ENCODE measurements around the gene AHDC1. TPM values are rescaled to one million over a fixed set of nuclear protein-coding genes. Genes with fewer than 3 reads are reported as not detected.

The AHDC1 gene
- total RNA-seq, 1 donor from 2014 or later = 50.1 TPM

GRCh38 chr1:27615346-27616192, 11.6 kb upstream of the AHDC1 start:
- Mint-ChIP-seq H3K36me3 (ENCODE audit: low read depth) (no peaks in the 10 kb centered on the region), H3K9me3 (no peaks in the 10 kb centered on the region), H3K4me1 (peaks cover 29% of the 10 kb centered on the region), H3K4me3 (peak overlapping the region; percentile 64), H3K27ac (ENCODE audit: unreplicated experiment) (no peak overlapping the region), H3K27me3 (ENCODE audit: low read depth) (peaks cover 4% of the 10 kb centered on the region)
- DNase-seq (ENCODE audit: low read depth, low spot score) = no peak
- no peak for TF ChIP-seq CTCF (conservative IDR thresholded peaks at IDR 0.05)

GRCh38 chr1:27614625-27615344, 10.8 kb upstream of the AHDC1 start:
- H3K9me3 Mint-ChIP-seq = no peaks in the 10 kb centered on the region
- peaks cover 4% of the 10 kb centered on the region for H3K27me3 Mint-ChIP-seq (ENCODE audit: low read depth)
- no peak for DNase-seq (ENCODE audit: low read depth, low spot score)
- H3K36me3 Mint-ChIP-seq (ENCODE audit: low read depth) = no peaks in the 10 kb centered on the region
- peaks cover 29% of the 10 kb centered on the region for H3K4me1 Mint-ChIP-seq
- peak overlapping the region; percentile 64 for H3K4me3 Mint-ChIP-seq
- TF ChIP-seq CTCF (conservative IDR thresholded peaks at IDR 0.05) = no peak
- no peak overlapping the region for H3K27ac Mint-ChIP-seq (ENCODE audit: unreplicated experiment)

- TF ChIP-seq CTCF (conservative IDR thresholded peaks at IDR 0.05) = no peak
- peaks cover 4% of the 10 kb centered on the region for H3K27me3 Mint-ChIP-seq (ENCODE audit: low read depth)
- no peak for DNase-seq (ENCODE audit: low read depth, low spot score)
- peak overlapping the region; percentile 52 for H3K4me3 Mint-ChIP-seq
- H3K36me3 Mint-ChIP-seq (ENCODE audit: low read depth) = no peaks in the 10 kb centered on the region
- peaks cover 29% of the 10 kb centered on the region for H3K4me1 Mint-ChIP-seq
- H3K9me3 Mint-ChIP-seq = no peaks in the 10 kb centered on the region
- no peak overlapping the region for H3K27ac Mint-ChIP-seq (ENCODE audit: unreplicated experiment)
Measured at GRCh38 chr1:27614043-27614624, 10.2 kb upstream of the AHDC1 start.

GRCh38 chr1:27612718-27613117, 8.8 kb upstream of the AHDC1 start:
- no peak for DNase-seq (ENCODE audit: low read depth, low spot score)
- H3K36me3 Mint-ChIP-seq (ENCODE audit: low read depth) = no peaks in the 10 kb centered on the region
- H3K4me1 Mint-ChIP-seq = peaks cover 23% of the 10 kb centered on the region
- H3K4me3 Mint-ChIP-seq = no peak overlapping the region
- no peak overlapping the region for H3K27ac Mint-ChIP-seq (ENCODE audit: unreplicated experiment)
- H3K9me3 Mint-ChIP-seq = no peaks in the 10 kb centered on the region
- TF ChIP-seq CTCF (conservative IDR thresholded peaks at IDR 0.05) = no peak
- H3K27me3 Mint-ChIP-seq (ENCODE audit: low read depth) = peaks cover 4% of the 10 kb centered on the region

- Mint-ChIP-seq H3K9me3 (no peaks in the 10 kb centered on the region), H3K4me3 (no peak overlapping the region), H3K27ac (ENCODE audit: unreplicated experiment) (no peak overlapping the region)
Measured at GRCh38 chr1:27611450-27611849, 7.5 kb upstream of the AHDC1 start.

More at GRCh38 chr1:27611450-27611849, 7.5 kb upstream of the AHDC1 start:
- Mint-ChIP-seq H3K36me3 (ENCODE audit: low read depth) (no peaks in the 10 kb centered on the region), H3K4me1 (peaks cover 23% of the 10 kb centered on the region), H3K27me3 (ENCODE audit: low read depth) (peaks cover 4% of the 10 kb centered on the region)
- no peak for TF ChIP-seq CTCF (conservative IDR thresholded peaks at IDR 0.05)
- no peak for DNase-seq (ENCODE audit: low read depth, low spot score)

All from neural crest cell (in vitro differentiated cells).